GM12801 (cell line): ENCODE results near the gene CLPTM1L.

Experiments used
- TF ChIP-seq, protein P1 (sequence below): IDR thresholded peaks from one replicate; pipeline ENCODE4 v1.5.1; 2011; ENCODE audit warnings: control low read depth; ENCODE audit not compliant: insufficient read length; ENCODE audit errors: extremely low read depth

Gene CLPTM1L

DNA sequence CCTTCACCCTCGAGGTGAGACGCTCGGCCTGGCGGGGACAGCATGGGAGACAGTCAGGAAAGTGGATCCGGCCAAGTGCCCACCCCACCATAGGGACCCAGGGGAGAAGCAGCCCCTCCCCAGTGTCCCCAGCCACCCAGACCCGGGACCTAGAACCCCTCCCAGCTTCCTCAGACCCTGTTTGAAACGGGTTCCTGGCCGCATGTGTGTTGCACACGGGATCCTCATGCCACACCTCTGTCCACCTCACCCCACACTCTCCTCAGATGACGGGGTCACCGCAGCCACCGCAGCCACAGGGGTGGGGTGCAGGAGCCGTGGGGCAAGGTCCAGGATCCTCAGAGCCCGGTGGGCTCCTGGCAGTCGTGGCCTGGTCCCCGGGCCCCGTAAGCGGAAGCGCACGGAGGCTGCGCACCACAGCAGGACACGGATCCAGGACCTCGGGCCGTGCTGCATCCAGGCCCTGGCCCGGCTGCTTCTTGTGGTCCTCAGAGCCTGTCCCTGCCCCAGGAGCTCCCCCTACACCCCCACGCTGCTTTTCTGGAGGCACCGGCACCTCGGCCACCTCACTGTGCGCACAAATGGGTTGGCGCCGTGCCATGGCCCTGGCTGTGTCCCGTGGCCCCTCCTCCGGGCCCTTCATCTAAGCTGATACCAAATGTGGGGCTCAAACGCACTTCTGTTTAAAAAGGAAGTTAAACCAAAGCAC lies 65.3 kb downstream of the CLPTM1L start:
- TF ChIP-seq, protein P1, sequence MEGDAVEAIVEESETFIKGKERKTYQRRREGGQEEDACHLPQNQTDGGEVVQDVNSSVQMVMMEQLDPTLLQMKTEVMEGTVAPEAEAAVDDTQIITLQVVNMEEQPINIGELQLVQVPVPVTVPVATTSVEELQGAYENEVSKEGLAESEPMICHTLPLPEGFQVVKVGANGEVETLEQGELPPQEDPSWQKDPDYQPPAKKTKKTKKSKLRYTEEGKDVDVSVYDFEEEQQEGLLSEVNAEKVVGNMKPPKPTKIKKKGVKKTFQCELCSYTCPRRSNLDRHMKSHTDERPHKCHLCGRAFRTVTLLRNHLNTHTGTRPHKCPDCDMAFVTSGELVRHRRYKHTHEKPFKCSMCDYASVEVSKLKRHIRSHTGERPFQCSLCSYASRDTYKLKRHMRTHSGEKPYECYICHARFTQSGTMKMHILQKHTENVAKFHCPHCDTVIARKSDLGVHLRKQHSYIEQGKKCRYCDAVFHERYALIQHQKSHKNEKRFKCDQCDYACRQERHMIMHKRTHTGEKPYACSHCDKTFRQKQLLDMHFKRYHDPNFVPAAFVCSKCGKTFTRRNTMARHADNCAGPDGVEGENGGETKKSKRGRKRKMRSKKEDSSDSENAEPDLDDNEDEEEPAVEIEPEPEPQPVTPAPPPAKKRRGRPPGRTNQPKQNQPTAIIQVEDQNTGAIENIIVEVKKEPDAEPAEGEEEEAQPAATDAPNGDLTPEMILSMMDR, result no peak

DNA sequence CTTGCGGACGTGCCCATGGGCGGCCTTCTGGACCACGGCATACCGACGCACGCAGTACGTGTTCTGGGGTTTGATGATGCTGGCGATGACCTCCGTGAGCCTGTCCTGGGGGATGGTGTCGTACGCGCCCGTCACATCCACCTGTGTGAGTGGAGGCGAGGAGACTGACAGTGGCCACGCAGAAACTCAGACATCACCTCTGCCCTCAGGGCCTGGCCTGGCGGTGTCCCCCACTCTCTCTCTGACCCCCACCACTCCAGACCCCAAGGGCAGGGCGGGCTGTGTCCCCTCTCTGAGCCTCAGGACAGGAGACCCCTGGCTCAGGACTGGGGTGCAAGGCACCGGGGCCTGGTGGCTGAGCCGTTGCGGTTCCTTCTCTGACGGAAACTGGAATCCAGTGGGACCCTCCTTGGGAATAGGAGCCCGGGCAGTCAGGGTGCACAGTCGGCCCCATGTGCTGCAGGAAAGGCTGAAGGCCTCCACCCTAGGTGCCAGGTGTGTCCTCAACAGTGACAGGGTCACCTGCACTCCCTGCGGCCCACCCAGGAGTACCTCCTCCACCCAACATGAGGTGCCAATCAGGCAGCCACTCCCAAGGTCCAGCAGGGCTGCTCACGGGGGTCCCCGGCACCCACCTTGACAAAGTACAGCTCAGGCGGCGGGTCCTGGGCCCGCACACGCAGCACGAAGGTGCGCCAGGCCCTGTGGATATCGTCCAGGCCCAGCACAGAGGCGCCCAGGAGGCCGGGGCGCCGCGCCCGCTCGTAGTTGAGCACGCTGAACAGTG lies 66.0 kb downstream of the CLPTM1L start:
- TF ChIP-seq, protein P1, result no peak

DNA sequence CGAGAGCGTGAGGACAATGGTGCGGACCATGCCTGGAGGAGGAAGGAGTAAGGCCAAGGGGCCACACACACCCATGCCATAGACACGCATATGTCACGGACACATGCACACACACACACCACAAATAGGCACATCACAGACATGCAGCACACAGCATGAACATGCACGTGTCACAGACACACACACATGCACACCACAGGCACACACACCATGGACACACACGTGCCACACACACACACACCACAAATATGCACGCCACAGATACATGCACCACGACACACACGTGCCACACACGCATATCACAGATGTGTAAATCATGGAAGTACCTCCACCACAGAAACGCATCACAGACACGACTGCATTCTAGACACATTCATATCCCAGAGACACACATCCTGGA lies 66.7 kb downstream of the CLPTM1L start:
- TF ChIP-seq, protein P1, result no peak

DNA sequence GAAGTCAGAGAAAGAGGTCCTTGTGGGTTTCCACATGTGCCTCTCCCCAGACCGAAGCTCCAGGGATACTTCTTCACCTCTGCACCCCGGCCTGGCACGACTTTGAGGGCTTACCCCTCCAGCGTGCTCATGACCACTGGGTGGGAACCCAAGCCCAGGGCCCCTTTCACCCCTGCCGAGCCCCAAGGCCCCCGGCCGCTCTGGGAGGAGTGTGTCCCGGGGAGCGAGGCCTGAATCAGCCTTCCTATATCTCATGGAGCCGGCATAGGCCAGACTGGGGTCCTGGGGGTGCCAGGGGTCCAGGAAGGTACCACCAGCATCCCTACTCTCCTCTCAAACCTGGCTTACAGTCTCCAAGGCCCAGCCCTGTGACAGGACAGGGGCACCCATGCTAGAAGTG lies 67.1 kb downstream of the CLPTM1L start:
- TF ChIP-seq, protein P1, result no peak

DNA sequence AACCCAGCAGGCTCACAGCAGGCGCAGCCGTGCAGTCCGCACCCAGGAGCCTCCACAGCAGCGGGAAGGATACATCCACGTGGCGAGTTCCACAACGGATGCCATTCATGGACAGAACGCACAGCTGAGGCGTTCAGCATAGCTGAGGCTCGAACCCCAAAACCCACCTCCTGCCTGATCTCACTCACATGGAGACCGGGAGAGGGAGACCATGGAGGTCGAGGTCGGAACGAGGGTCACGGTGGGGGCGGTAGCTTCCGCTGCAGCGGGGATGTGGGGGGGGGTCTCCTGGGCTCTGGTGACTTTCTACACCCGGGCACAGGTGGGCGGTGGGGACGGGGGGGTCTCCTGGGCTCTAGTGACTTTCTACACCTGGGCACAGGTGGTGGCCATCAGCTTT lies 67.6 kb downstream of the CLPTM1L start:
- TF ChIP-seq, protein P1, result no peak

DNA sequence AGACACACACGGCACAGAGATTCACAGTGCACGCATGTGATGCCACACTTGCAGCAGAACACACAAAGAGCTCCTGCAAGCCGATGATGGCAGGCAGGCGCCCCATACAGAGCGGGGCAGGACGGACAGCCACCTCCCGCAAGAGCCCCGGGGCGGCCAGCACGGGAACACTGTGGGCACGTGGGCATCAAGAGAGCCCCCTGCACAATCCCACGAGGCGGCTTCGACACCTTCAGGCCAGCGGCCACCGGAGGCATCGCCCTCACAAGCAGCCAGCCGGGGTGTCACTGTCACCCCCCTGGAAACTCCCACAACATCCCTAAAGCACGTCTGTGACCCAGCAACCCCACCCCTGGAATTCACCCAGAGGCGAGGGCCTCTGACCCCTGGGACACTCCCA lies 68.0 kb downstream of the CLPTM1L start:
- TF ChIP-seq, protein P1, result no peak

DNA sequence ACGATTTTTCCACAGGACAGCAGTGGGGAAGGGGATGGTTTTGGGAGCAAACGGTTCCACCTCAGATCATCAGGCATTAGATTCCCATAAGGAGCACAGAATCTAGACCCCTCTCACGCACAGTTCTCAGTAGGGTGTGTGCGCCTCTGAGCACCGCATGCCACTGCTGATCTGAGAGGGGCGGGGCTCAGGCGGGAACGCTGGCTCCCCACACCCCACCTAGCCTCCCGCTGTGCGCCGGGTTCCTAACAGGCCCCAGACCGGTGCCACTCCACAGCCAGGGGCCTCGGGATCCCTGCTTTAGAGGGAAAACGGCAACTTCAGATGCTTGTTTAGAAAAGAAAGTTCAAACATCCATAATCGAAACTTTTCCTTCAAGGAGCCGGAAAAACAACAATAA lies 70.4 kb downstream of the CLPTM1L start:
- TF ChIP-seq, protein P1, result no peak
